Measurements from ENCODE around the gene CARD14.
A peak's percentile ranks its signal among the peaks of the same experiment; 100 is the strongest.
"Not testable (repeated sequence)": the region's sequence is repeated elsewhere in the genome, so short reads cannot be mapped to it uniquely, and the experiment has no call there.

Gene CARD14

DNA sequence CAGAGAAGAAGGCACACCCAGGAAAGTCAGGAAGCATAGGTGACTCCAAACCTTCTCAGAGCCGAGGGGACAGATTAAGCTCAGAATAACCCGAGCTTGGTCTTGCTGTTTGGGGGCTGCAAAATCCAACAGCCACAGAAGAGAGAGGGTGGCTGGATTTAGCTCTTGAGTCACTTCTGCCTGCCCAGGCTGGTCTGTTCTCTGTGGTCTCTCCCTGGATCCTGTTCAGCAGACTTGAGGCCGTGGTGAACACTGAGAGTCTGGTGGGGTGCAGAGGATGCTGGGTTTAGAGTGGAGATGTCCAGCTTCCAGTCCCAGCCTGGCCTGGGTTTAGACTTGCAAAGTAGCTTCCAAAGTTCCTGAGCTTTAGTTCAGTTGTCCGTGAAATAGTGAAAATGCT lies 59.2 kb downstream of the CARD14 start:
- Mint-ChIP-seq H3K9me3 (peaks cover 11% of the 10 kb centered on the region), H3K4me3 (no peak overlapping the region), H3K4me1 (peaks cover 14% of the 10 kb centered on the region), H3K27ac (ENCODE audit: low read depth) (peak overlapping the region; percentile 70), H3K36me3 (ENCODE audit: insufficient read depth) (peaks cover 16% of the 10 kb centered on the region), H3K27me3 (no peaks in the 10 kb centered on the region)
- no peak for DNase-seq (ENCODE audit: low spot score in 2 of 2)
- no peak for ATAC-seq (replicated peaks; ENCODE audit: extremely low read depth, poor library complexity, severe bottlenecking)

DNA sequence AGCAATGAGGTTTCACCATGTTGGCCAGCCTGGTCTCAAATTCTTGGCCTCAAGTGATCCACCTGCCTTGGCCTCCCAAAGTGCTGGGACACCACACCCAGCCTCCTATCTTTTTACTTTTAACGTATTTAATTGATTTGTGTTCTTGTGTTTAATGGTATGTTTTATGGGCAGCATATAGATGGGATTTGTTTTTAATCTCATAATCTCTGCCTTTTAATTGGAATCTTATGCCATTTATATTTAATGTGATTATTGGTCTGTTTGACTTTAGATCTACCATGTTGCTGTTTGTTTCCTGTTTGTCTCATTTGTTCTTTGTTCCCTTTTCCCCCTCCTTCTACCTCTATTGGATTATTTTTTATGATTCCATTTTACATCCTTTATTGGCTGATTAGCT lies 62.6 kb downstream of the CARD14 start:
- H3K27me3 Mint-ChIP-seq = no peaks in the 10 kb centered on the region
- no peak for ATAC-seq (replicated peaks; ENCODE audit: extremely low read depth, poor library complexity, severe bottlenecking)
- peak overlapping the region; percentile 51 for H3K27ac Mint-ChIP-seq (ENCODE audit: low read depth)
- peaks cover 29% of the 10 kb centered on the region for H3K36me3 Mint-ChIP-seq (ENCODE audit: insufficient read depth)
- peaks cover 11% of the 10 kb centered on the region for H3K9me3 Mint-ChIP-seq
- no peak for DNase-seq (ENCODE audit: low spot score in 2 of 2)
- H3K4me3 Mint-ChIP-seq = no peak overlapping the region
- peaks cover 6% of the 10 kb centered on the region for H3K4me1 Mint-ChIP-seq

DNA sequence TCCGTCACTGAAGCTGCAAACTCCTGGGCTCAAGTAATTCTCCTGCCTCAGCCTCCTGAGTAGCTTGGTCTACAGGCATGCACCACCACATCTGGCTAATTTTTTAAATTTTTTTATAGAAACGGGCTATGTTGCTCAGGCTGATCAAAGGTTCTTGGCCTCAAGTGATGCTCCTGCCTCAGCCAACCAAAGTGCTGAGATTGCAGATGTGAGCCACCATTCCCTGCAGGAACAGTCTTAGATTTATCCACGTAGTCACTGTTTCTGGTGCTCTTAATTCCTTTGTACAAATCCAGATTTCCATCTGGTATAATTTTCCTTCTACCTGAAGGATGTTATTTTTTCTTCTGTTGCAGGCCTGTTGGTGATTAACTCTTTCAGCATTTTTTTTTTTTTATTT lies 63.4 kb downstream of the CARD14 start:
- peaks cover 31% of the 10 kb centered on the region for H3K36me3 Mint-ChIP-seq (ENCODE audit: insufficient read depth)
- peaks cover 11% of the 10 kb centered on the region for H3K9me3 Mint-ChIP-seq
- no peak for ATAC-seq (replicated peaks; ENCODE audit: extremely low read depth, poor library complexity, severe bottlenecking)
- H3K27ac Mint-ChIP-seq (ENCODE audit: low read depth) = no peak overlapping the region
- H3K4me3 Mint-ChIP-seq = no peak overlapping the region
- H3K4me1 Mint-ChIP-seq = peaks cover 6% of the 10 kb centered on the region
- DNase-seq (ENCODE audit: low spot score in 2 of 2) = no peak
- H3K27me3 Mint-ChIP-seq = no peaks in the 10 kb centered on the region

DNA sequence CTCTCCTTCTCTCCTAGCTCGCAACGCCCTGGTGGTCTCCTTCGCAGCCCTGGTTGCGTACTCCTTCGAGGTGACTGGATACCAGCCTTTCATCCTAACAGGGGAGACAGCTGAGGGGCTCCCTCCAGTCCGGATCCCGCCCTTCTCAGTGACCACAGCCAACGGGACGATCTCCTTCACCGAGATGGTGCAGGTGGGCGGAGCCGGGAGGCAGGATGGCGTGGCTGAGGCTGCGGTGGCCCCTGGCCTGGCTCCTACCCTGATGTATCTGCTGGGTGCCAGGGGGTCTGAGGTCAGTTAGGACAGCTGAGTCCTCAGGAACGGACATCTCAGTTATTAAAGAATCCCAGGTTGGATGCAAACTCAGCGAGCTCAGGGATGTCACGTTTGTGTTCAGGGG lies 67.1 kb downstream of the CARD14 start:
- Mint-ChIP-seq H3K27ac (ENCODE audit: low read depth) (no peak overlapping the region), H3K4me3 (no peak overlapping the region), H3K4me1 (no peaks in the 10 kb centered on the region), H3K27me3 (no peaks in the 10 kb centered on the region), H3K36me3 (ENCODE audit: insufficient read depth) (peaks cover 35% of the 10 kb centered on the region), H3K9me3 (peaks cover 6% of the 10 kb centered on the region)
- ATAC-seq (replicated peaks; ENCODE audit: extremely low read depth, poor library complexity, severe bottlenecking) (no peak), DNase-seq (ENCODE audit: low spot score in 2 of 2) (no peak)

DNA sequence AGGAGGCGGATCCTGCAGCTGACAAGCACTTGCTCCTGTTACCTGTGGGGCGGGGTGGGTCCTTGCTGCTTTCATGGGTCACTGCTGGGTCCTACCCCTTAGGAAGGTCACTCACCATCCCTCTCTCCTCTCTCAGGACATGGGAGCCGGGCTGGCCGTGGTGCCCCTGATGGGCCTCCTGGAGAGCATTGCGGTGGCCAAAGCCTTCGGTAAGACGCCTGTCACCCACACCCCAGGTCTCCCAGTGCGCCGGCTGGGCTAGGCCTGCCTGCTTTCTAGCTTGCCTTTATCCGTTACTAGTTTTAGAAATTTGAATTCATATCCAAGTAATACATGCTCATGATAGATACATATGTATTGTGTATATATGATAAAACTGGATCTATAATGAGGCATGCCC lies 67.6 kb downstream of the CARD14 start:
- H3K4me1 Mint-ChIP-seq = peaks cover 2% of the 10 kb centered on the region
- DNase-seq (ENCODE audit: low spot score in 2 of 2) (no peak), ATAC-seq (replicated peaks; ENCODE audit: extremely low read depth, poor library complexity, severe bottlenecking) (no peak)
- H3K27me3 Mint-ChIP-seq = no peaks in the 10 kb centered on the region
- no peak overlapping the region for H3K27ac Mint-ChIP-seq (ENCODE audit: low read depth)
- H3K9me3 Mint-ChIP-seq = peaks cover 5% of the 10 kb centered on the region
- peaks cover 38% of the 10 kb centered on the region for H3K36me3 Mint-ChIP-seq (ENCODE audit: insufficient read depth)
- H3K4me3 Mint-ChIP-seq = no peak overlapping the region

DNA sequence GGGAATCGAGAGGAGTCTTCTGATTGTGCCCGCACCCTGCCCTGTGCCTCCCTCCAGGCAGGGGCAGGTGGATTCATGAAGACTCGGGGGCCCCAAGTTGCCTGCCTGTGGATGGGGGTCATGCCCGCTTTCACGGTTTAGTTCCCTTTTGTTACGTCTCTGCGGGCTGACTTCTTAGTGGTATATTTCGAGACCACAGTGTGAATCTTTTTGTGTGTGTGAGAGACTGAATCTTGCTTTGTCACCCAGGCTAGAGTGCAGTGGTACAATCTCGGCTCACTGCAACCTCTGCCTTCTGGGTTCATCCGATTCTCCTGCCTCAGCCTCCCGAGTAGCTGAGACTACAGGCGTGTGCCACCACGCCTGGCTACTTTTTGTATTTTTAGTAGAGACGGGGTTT lies 72.7 kb downstream of the CARD14 start:
- Mint-ChIP-seq H3K4me1 (peaks cover 6% of the 10 kb centered on the region), H3K27ac (ENCODE audit: low read depth) (peak overlapping the region; percentile 59), H3K27me3 (no peaks in the 10 kb centered on the region), H3K9me3 (no peaks in the 10 kb centered on the region), H3K4me3 (no peak overlapping the region), H3K36me3 (ENCODE audit: insufficient read depth) (peaks cover 29% of the 10 kb centered on the region)
- DNase-seq (ENCODE audit: low spot score in 2 of 2) (no peak), ATAC-seq (replicated peaks; ENCODE audit: extremely low read depth, poor library complexity, severe bottlenecking) (no peak)

DNA sequence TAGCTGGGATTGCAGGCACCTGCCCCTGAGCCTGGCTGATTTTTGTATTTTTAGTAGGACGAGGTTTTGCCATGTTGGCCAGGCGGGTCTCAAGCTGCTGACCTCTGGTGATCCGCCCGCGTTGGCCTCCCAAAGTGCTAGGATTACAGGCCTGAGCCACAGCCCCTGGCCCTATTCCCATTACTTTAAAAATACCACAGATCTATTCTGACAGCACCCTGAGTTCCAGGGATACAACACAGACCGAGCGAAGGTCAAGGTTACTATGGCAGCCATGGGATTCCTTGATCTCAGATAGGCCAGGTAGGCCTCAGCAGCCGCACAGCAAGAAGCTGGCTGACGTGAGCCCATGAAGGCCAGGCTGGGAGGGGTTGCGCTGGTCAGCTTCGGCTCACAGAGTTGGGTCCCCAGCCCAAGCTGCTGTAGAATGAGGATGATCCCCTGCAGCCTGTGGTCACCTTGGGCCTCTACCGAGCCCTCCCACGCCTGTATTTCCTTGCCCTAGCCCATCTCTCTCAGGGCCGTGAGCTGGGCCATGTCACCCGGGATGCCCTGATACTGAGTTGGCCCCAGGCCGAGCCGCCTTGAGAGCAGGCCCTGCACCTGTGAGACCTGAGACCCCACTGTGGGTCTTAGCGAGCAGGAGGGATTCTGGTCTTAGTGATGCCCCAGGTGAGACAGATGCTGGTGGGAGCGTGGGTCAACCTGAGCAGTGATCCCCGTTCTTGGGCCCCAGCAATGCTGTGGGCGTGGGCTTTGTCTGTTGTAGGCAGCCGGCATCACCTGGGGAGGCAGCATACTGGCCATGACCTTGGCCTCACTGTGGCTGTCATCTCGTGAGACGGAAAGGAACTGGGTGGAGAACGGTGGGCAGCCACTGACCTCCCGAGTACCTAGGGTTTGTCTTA lies 74.0 kb downstream of the CARD14 start:
- Mint-ChIP-seq H3K27ac (ENCODE audit: low read depth) (no peak overlapping the region), H3K9me3 (no peaks in the 10 kb centered on the region), H3K4me3 (no peak overlapping the region), H3K27me3 (no peaks in the 10 kb centered on the region), H3K4me1 (peaks cover 6% of the 10 kb centered on the region), H3K36me3 (ENCODE audit: insufficient read depth) (peaks cover 28% of the 10 kb centered on the region)
- DNase-seq (ENCODE audit: low spot score in 2 of 2) = no peak
- ATAC-seq (replicated peaks; ENCODE audit: extremely low read depth, poor library complexity, severe bottlenecking) = no peak

DNA sequence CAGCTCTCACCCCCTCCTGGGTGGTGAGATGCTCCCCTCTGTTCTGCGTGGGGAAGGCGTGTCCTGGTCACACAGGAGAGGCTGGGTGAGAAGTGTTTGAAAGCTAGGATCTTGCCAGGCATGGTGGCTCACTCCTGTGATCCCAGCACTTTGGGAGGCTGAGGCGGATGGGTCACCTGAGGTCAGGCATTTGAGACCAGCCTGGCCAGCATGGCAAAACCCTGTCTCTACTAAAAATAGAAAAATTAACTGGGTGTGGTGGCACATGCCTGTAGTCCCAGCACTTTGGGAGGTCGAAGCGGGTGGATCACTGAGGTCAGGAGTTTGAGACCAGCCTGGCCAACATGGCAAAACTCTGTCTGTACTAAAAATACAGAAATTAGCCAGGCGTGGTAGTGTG lies 74.6 kb downstream of the CARD14 start:
- DNase-seq (ENCODE audit: low spot score in 2 of 2); ATAC-seq (replicated peaks; ENCODE audit: extremely low read depth, poor library complexity, severe bottlenecking); H3K4me1 Mint-ChIP-seq; H3K9me3 Mint-ChIP-seq; H3K27ac Mint-ChIP-seq (ENCODE audit: low read depth); H3K27me3 Mint-ChIP-seq; H3K4me3 Mint-ChIP-seq: not testable (repeated sequence)
- peaks cover 24% of the 10 kb centered on the region for H3K36me3 Mint-ChIP-seq (ENCODE audit: insufficient read depth)

DNA sequence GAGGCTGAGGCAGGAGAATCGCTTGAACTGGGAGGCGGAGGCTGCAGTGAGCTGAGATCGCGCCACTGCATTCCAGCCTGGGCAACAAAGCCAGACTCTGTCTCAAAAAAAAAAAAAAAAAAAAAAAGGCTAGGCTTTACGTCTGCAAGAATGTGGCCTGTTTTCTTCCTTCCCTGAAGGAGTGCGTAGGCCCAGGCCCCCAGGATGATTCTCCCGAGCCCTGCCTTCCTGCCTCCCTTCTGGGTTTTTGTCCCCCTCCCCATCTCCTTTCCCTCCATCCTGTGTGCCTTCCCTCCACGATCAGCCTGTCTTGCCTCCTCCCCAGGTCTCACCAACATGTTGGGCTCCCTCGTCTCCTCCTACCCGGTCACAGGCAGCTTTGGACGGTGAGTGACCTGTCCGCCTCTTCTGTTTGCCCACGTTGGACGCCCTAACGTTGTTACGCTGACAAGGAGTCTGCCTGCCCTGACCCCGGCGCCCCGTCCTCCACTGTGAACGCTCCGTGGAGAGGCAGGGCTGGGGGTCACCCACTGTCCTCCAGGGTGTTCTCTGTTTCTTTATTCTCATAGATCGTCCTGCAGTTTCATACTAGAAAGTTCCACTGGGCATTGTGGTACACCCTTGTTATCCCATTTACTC lies 75.2 kb downstream of the CARD14 start:
- no peaks in the 10 kb centered on the region for H3K27me3 Mint-ChIP-seq
- H3K4me3 Mint-ChIP-seq = no peak overlapping the region
- no peak overlapping the region for H3K27ac Mint-ChIP-seq (ENCODE audit: low read depth)
- DNase-seq (ENCODE audit: low spot score in 2 of 2) = no peak
- ATAC-seq (replicated peaks; ENCODE audit: extremely low read depth, poor library complexity, severe bottlenecking) = no peak
- H3K36me3 Mint-ChIP-seq (ENCODE audit: insufficient read depth) = peaks cover 22% of the 10 kb centered on the region
- H3K9me3 Mint-ChIP-seq = no peaks in the 10 kb centered on the region
- peaks cover 6% of the 10 kb centered on the region for H3K4me1 Mint-ChIP-seq

DNA sequence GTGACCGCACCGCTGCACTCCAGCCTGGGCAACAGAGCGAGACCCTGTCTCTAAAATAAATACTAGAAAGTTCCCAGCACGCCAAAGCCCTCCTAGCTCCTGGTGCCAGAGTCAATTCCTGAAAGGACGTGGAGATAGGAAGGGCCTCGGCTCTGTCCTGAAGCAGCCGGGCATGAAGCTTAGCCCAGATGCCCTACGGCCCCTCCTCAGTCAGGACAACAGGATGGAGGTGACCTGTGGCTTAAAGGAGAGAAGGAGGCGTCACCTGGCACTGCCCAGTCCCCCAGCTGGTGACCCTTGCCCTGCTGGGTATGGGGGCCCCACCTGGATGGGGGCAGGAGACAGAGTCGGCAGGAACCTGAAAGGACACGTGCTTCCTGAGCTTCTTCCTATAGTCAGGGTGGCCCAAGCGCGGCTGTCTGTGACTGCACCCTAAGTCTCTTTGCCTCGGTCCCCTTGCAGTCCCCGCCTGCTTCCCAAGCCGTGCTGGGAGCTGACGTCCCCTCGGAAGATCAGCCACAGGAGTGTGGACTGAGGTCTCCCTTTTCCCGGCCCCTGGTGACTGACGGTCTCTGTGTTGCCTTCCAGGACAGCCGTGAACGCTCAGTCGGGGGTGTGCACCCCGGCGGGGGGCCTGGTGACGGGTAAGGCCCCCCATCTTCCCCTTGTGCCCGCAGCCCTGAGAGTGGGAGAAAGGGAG lies 75.9 kb downstream of the CARD14 start:
- H3K4me1 Mint-ChIP-seq = peaks cover 6% of the 10 kb centered on the region
- DNase-seq (ENCODE audit: low spot score in 2 of 2) (no peak), ATAC-seq (replicated peaks; ENCODE audit: extremely low read depth, poor library complexity, severe bottlenecking) (no peak)
- H3K27ac Mint-ChIP-seq (ENCODE audit: low read depth) = no peak overlapping the region
- H3K27me3 Mint-ChIP-seq = no peaks in the 10 kb centered on the region
- H3K4me3 Mint-ChIP-seq = no peak overlapping the region
- no peaks in the 10 kb centered on the region for H3K9me3 Mint-ChIP-seq
- H3K36me3 Mint-ChIP-seq (ENCODE audit: insufficient read depth) = peaks cover 22% of the 10 kb centered on the region

DNA sequence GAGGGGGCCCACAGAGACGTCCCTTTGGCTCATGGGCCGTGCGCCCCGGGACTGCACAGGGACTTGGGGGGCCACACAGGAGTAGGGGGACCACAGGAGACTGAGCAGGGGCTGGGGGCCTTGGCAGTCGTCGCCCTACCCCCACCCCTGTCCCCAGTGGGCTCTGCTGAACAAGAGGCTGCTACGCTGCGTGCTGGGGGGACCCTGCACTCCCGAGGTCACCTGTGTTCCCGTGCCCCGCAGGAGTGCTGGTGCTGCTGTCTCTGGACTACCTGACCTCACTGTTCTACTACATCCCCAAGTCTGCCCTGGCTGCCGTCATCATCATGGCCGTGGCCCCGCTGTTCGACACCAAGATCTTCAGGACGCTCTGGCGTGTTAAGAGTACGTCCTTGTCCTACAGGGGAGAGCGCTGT lies 76.4 kb downstream of the CARD14 start:
- Mint-ChIP-seq H3K4me3 (no peak overlapping the region), H3K27ac (ENCODE audit: low read depth) (no peak overlapping the region), H3K27me3 (no peaks in the 10 kb centered on the region), H3K9me3 (no peaks in the 10 kb centered on the region), H3K4me1 (peaks cover 6% of the 10 kb centered on the region), H3K36me3 (ENCODE audit: insufficient read depth) (peaks cover 19% of the 10 kb centered on the region)
- ATAC-seq (replicated peaks; ENCODE audit: extremely low read depth, poor library complexity, severe bottlenecking) = no peak
- no peak for DNase-seq (ENCODE audit: low spot score in 2 of 2)

DNA sequence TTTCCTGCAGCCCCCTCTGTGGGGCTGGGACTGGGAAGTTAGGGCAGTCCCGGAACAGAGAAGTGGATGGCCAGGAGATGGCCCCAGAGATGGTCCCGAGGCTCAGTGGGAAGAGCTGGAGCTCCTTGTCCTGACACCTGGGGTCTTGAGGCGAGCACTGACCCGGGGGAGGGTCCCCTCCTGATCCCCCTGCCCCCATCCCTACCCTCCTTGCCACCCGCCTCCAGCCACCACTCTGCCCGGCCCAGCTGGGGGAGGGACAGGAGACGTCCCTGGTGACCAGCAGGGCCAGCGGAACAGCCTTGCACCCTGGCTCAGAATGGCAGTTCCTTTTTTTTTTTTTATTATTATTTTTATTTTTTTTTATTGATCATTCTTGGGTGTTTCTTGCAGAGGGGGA lies 76.9 kb downstream of the CARD14 start:
- no peaks in the 10 kb centered on the region for H3K27me3 Mint-ChIP-seq
- ATAC-seq (replicated peaks; ENCODE audit: extremely low read depth, poor library complexity, severe bottlenecking) = no peak
- H3K9me3 Mint-ChIP-seq = no peaks in the 10 kb centered on the region
- H3K4me3 Mint-ChIP-seq = no peak overlapping the region
- DNase-seq (ENCODE audit: low spot score in 2 of 2) = no peak
- peaks cover 16% of the 10 kb centered on the region for H3K36me3 Mint-ChIP-seq (ENCODE audit: insufficient read depth)
- no peak overlapping the region for H3K27ac Mint-ChIP-seq (ENCODE audit: low read depth)
- peaks cover 6% of the 10 kb centered on the region for H3K4me1 Mint-ChIP-seq

All from central memory CD8-positive, alpha-beta T cell (primary cell).